ENCODE results near the gene PCDHGA11.

DNA sequence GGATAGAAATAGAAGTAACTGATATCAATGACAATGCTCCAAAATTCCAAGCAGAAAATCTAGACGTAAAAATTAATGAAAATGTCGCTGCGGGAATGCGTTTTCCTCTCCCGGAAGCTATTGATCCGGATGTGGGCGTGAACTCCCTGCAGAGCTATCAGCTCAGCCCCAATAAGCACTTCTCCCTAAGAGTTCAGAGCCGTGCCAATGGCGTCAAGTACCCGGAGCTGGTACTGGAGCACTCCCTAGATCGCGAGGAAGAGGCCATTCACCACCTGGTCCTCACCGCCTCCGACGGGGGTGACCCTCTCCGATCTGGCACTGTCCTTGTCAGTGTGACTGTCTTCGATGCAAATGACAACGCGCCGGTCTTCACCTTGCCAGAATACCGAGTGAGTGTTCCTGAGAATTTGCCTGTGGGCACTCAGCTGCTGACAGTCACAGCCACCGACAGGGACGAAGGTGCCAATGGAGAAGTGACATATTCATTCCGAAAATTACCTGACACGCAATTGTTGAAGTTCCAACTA is 7.2 kb upstream of the PCDHGA11 start:
- TF ChIP-seq EZH2 (IDR thresholded peaks at IDR 0.05; ENCODE audit: borderline replicate concordance) (no peak), EZH2phosphoT487 (IDR thresholded peaks at IDR 0.05; ENCODE audit: low read depth, severe bottlenecking, unreplicated experiment) (no peak)
- TF ChIP-seq, protein P1, sequence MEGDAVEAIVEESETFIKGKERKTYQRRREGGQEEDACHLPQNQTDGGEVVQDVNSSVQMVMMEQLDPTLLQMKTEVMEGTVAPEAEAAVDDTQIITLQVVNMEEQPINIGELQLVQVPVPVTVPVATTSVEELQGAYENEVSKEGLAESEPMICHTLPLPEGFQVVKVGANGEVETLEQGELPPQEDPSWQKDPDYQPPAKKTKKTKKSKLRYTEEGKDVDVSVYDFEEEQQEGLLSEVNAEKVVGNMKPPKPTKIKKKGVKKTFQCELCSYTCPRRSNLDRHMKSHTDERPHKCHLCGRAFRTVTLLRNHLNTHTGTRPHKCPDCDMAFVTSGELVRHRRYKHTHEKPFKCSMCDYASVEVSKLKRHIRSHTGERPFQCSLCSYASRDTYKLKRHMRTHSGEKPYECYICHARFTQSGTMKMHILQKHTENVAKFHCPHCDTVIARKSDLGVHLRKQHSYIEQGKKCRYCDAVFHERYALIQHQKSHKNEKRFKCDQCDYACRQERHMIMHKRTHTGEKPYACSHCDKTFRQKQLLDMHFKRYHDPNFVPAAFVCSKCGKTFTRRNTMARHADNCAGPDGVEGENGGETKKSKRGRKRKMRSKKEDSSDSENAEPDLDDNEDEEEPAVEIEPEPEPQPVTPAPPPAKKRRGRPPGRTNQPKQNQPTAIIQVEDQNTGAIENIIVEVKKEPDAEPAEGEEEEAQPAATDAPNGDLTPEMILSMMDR (IDR thresholded peaks at IDR 0.05; ENCODE audit: poor library complexity): no peak
